GM18861 (cell line): ENCODE measurements around the gene NSG2.
"Not testable (repeated sequence)": the region's sequence is repeated elsewhere in the genome, so short reads cannot be mapped to it uniquely, and the experiment has no call there.

Experiments
- ATAC-seq: cut with Tn5 transposase; IDR thresholded peaks from one replicate; pipeline ENCODE4 v1.9.1; 2021; ENCODE audit not compliant: unreplicated experiment

The NSG2 gene

GRCh38 chr5:174098694-174099093, 53.2 kb downstream of the NSG2 start:
- no peak for ATAC-seq

GRCh38 chr5:174100490-174100889, 55.0 kb downstream of the NSG2 start:
- ATAC-seq: no peak

- ATAC-seq: no peak
Observed at GRCh38 chr5:174101195-174101730, 55.8 kb downstream of the NSG2 start.

- not testable (repeated sequence) for ATAC-seq
Observed at GRCh38 chr5:174102574-174102973, 57.1 kb downstream of the NSG2 start.

- no peak for ATAC-seq
Observed at GRCh38 chr5:174106997-174107655, 61.6 kb downstream of the NSG2 start.

- no peak for ATAC-seq
Observed at GRCh38 chr5:174108745-174109144, 63.2 kb downstream of the NSG2 start.

GRCh38 chr5:174109698-174110260, 64.3 kb downstream of the NSG2 start:
- no peak for ATAC-seq

- ATAC-seq: no peak
Observed at GRCh38 chr5:174110310-174110709, 64.8 kb downstream of the NSG2 start.

- ATAC-seq: no peak
Observed at GRCh38 chr5:174111287-174111973, 65.9 kb downstream of the NSG2 start.

GRCh38 chr5:174115226-174115625, 69.7 kb downstream of the NSG2 start:
- no peak for ATAC-seq

- ATAC-seq: no peak
Observed at GRCh38 chr5:174118823-174119467, 73.4 kb downstream of the NSG2 start.

- ATAC-seq: no peak
Observed at GRCh38 chr5:174119468-174119881, 74.0 kb downstream of the NSG2 start.

- no peak for ATAC-seq
Observed at GRCh38 chr5:174120401-174121005, 75.0 kb downstream of the NSG2 start.

GRCh38 chr5:174134545-174134944, 89.0 kb downstream of the NSG2 start:
- no peak for ATAC-seq

GRCh38 chr5:174139623-174140022, 94.1 kb downstream of the NSG2 start:
- no peak for ATAC-seq

- ATAC-seq: no peak
Observed at GRCh38 chr5:174140452-174141020, 95.0 kb downstream of the NSG2 start.

- ATAC-seq: no peak
Observed at GRCh38 chr5:174141398-174141797, 95.9 kb downstream of the NSG2 start.

- no peak for ATAC-seq
Observed at GRCh38 chr5:174145091-174145490, 99.6 kb downstream of the NSG2 start.

- ATAC-seq: no peak
Observed at GRCh38 chr5:174145821-174146220, 100.3 kb downstream of the NSG2 start.

- no peak for ATAC-seq
Observed at GRCh38 chr5:174146556-174146955, 101.0 kb downstream of the NSG2 start.

- not testable (repeated sequence) for ATAC-seq
Observed at GRCh38 chr5:174147012-174147411, 101.5 kb downstream of the NSG2 start.
